Measurements from ENCODE around the gene RALB.

GRCh38 chr2:120330946-120331822, 78.5 kb downstream of the RALB start:
- no peak for TF ChIP-seq POLR2A (IDR thresholded peaks at IDR 0.05)
- no peak for TF ChIP-seq CTCF (IDR thresholded peaks at IDR 0.05)
- no peak for TF ChIP-seq EP300 (IDR thresholded peaks at IDR 0.05)
- no peak for TF ChIP-seq POLR2AphosphoS5 (IDR thresholded peaks at IDR 0.05)

All from upper lobe of left lung (tissue), 4 donors.